NCI-H1436 (cell line): Measurements from ENCODE around the gene MRPS10.
"Not testable (repeated sequence)": the region's sequence is repeated elsewhere in the genome, so short reads cannot be mapped to it uniquely, and the experiment has no call there.

Experiments
- DNase-seq: peaks from one replicate; lab custom pipeline; 2025; lab: John Stamatoyannopoulos, UW

Gene MRPS10

GRCh38 chr6:42176981-42177380 is 40.7 kb downstream of the MRPS10 start:
- DNase-seq = no peak

DNA sequence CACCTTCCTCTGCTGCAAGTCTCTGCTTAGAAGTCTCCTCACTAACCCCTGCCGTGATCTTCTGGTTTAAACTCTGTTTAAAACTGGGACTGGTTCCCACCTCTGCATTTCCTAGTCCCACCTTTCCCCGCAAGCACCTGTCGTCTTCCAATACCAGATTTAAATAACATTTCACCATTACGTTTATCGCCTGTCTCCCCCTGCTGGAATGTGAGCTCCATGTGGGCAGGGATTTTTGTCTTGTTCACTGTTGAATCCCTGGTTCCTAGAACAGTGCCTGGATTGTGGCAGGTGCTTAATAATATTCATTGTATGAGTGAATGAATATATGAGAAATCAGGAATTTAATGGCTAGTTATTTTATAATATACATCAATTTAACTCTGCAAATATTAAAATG is 41.8 kb downstream of the MRPS10 start:
- no peak for DNase-seq

DNA sequence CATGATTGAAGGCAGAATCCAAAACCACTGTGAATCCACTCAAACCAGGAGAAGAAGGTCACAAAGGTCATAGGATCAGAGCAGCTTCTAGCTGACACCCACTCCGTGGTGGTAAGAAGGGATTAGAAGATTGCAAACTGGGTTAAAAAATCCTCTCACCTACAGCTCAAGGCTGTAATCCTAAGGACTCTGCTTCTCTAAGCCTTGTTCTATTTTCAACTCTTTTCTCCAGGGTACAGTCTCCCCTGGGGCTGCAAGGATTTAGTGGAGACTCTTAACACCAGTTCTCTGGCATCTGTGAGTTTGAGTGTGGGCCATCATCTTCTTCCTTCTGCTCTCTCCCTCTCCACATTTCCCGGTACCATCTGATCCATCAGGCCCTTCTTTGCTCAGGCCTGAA is 44.6 kb downstream of the MRPS10 start, which contains the start of gene GUCA1A:
TSS of gene GUCA1A (plus strand) at position 264 of the 400 bp plus-strand sequence. CDS start 250 bp downstream, outside the sequence.
- DNase-seq = no peak

DNA sequence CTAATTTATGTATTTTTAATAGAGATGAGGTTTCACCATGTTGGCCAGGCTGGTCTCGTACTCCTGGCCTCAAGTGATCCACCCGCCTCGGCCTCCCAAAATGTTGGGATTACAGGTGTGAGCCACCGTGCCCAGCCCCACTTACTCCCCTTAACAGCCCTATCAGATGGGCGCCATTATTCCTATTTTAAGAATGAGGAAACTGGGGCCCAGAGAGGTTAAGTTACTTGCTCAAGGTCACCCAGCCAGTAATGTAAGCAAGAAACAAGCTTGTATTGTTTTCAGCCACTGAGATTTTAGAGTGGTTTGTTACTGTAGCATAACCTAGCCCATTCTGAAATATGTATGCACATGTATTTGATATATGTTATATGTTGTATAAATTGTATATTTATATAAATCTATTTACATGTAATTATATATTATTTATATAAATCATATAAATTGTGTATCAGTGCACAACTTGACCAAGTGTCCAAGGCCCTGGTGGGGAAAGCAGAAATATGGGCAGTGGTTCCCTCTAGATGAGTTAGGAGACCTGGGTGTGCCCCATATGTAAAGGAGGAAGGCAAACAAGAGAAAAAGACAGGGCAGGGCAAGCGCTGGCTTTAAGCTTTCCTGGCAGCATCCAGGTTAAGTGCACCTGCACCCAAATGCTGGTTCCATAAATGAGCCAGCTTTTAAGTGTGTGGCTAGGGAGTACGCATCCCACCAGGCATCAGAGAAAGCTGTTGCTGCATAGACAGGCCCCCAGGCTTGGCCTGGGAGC is 45.7 kb downstream of the MRPS10 start:
- DNase-seq = no peak

DNA sequence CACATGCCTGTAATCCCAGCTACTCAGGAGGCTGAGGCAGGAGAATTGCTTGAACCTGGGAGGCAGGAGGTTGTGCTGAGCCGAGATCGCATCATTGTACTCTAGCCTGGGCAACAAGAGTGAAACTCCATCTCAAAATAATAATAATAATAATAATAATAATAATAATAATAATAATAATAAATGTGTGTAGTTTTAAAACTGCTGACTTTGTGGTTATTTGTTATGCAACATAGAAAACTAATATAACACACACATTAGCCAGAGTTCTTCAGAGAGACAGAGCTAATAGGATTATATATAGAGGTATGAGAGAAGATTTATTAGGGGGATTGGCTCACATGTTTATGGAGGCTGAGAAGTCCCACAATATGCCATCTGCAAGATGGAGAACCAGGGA is 47.9 kb downstream of the MRPS10 start:
- not testable (repeated sequence) for DNase-seq

DNA sequence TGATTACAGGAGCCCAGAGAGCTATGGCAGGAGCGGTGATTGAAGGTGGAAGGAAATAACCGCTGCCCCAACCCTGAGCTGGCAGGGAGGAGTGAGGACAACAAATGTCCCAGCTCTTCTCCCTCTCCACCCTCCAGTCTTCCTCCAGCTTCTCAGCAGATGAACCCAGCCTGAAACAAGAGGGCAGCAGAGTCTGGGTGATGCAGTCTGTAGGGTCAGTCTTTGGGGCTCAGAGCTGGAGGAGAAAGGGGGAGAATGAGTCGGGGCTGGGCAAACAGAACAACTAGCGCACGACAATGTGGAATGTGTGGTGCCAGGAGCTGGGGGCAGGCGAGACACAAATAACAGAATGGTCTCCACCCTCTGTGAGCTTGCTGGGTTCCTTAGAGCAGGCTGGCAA is 49.0 kb downstream of the MRPS10 start:
- no peak for DNase-seq

DNA sequence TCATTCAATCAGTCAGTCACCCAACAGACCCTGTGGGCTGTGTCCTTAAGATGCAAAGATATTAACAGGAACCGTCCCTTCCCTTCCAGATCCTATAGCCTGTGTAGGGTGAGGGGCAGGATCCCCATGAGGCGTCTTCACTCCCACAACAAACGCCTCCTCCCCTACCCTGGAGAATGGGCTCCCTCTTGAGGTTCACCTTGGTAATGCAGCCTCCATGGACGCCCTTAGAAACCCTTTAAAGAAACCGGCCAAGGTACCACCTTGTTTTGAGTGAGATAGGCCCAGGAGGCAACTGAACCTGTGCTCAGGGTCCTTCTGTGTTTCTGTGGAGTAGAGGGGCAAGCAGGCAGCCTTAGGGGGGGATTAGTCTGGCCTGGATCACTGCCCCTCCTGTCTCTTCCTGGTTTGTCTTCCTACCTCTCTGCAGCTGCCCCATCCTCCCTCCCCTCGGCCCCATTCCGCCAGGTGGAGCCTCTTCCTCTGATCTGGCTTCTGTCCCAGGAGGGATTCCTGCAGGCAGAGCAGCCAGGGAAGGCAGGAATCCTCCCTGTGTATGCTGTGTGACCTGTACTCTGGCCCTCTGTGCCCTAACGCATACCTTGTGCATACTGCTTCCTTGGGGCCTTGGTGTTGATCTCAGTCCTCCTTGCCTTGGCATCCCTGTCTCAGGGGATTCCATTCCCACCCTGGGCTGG is 51.1 kb downstream of the MRPS10 start:
- peak; percentile 69 for DNase-seq

DNA sequence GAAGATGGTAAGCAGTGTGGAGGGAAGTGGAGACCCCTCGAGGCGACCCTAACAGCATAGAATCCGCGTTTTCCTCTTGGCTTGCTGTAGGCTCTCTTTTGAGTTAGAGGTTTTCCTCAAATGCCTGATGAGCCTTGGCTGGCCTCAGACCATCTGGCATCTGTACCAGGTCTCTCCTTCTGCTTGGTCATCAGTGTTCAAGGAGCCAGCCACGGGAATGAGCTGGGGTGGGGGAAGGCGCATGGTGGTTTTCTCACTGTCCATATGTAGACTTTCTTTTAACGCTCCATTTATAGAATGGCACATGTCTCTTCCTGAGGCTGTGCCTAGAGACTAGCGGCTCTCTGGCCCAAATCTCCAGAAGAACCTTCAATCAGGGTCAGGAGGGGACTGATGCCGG is 52.6 kb downstream of the MRPS10 start:
- no peak for DNase-seq

DNA sequence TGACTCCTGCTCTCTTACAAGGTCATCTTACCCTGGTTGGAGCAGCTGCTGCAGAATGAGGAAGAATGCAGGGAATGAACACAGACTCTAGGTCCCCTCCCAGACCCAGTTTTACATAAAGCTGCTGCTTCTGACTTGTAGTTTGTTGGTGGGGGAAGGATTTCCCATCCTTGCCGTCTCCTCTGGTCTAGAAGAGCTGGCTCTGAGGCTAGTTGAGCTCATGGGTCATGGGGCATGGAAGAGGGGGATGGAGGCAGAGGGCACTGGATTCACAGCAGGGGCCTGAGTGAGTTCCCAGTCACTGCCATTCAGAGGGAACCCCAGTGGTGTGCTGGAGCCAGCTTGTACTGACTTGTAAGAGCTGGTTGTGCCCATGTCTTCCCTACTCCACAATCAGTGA is 53.7 kb downstream of the MRPS10 start:
- DNase-seq = no peak

DNA sequence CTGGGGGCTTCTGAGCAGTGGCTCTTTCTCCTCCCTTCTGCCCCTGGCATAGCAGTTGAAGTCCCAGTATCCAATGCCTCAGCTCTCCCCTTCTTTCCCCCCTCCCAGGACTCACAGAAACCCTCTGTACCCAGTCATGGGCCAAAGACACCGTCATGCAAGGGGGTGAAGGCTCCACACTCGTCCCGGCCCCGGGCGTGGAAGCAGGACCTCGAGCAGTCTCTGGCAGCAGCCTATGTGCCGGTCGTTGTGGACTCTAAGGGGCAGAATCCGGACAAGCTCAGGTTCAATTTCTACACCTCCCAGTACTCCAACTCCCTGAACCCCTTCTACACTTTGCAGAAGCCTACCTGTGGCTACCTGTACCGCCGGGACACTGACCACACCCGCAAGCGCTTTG is 54.8 kb downstream of the MRPS10 start:
- no peak for DNase-seq

DNA sequence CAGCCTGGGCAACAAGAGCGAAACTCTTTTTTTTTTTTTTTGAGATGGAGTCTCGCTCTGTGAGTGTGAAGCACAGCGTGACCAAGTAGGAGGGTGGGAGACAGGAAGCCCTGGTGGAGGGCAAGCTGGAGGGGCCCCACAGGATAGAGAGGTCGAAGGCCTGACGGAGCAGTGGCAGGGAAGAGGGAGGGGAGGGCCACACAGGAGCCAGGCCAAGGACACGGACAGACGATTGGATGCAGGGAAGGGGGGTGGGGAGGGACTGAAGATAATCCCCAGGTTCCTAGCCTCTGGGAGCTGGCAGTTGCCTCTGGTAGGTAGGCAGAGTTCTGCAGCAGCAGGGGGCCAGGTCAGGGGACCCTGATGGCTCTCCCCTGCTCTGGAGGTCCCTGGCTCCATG is 55.3 kb downstream of the MRPS10 start:
- DNase-seq = no peak

GRCh38 chr6:42159431-42160024 is 58.1 kb downstream of the MRPS10 start:
- no peak for DNase-seq

GRCh38 chr6:42158631-42159030 is 59.0 kb downstream of the MRPS10 start:
- DNase-seq = no peak

DNA sequence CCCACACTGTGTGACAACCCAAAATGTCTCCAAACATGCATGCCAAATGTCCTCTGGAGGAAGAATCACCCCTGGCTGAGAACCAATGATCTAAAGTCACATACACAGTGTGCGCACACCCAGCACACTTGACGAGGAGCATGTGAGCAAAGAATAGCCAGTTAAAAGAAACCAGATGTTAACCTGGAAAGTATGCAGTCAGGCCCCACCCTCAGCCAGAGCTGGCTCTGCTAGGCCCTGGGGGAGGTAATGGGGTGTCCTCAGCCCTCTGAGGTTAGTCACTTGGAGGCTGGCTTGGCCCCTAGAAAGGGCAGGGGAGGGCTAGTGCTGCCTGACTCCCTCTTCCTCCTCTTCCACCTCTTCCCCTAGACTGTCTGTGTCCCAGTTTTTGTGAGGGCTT is 59.6 kb downstream of the MRPS10 start:
- DNase-seq = no peak
